Measurements from ENCODE around the gene FGFR3.

Gene FGFR3

DNA sequence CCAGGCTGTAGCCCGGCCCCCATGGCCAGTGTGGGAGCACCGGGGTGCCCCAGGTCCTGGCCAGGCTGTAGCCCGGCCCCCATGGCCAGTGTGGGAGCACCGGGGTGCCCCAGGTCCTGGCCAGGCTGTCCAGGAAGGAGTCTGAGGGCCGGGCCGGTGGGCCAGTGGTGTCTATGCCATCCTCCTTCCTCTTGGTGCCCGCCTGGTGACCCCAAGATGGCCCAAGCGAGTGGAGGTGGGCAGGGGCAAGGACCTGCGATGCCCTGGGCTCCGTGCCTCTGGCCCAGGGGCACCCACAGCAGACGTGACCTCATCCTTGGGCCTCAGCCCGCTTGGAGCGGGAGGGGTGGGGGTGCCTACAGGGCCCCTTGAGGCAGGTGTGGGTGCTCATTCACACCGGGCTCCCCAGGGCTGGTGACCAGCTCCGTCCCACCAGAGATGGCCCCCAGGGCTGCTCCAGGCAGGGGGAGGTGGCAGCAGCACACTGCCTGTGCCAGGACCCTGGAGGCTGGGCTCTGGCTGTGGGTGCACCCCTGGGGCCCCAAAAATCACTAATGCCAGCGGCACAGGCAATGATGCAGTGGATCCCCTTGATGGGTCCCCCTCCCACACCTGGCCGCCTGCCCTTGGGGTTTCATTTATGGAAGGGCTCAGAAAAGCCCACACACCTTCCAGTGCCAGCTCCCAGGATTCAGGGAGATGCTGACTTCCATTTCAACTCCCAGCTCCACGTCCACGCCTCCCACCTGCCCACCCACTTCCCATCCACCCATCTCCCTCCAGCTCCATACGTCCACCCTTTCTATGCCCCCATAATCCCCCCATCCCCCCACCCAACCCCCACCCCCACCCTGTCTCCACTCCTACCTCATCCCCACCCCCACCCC is 36.0 kb upstream of the FGFR3 start:
- no peak for DNase-seq

DNA sequence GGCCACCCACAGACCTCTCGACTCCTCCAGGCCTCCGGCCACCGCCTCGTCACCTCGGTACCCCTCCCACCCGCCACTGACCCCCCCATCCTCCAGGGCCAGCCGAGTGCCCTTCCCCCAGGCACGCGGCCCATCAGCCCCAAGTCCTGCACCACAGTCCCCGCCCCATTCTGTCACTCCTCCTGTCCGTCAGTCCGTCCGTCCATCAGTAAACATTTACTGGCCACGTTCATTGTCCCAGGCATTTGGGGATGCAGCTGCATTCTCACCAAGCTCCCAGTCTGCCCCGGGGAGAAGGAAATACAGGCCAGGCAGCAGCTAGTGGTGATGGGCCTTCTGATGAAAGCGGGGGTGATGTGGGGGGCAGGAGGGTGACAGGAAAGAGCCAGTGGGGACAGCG is 35.3 kb upstream of the FGFR3 start:
- no peak for DNase-seq

GRCh38 chr4:1758306-1759121 is 34.6 kb upstream of the FGFR3 start:
- no peak for DNase-seq

DNA sequence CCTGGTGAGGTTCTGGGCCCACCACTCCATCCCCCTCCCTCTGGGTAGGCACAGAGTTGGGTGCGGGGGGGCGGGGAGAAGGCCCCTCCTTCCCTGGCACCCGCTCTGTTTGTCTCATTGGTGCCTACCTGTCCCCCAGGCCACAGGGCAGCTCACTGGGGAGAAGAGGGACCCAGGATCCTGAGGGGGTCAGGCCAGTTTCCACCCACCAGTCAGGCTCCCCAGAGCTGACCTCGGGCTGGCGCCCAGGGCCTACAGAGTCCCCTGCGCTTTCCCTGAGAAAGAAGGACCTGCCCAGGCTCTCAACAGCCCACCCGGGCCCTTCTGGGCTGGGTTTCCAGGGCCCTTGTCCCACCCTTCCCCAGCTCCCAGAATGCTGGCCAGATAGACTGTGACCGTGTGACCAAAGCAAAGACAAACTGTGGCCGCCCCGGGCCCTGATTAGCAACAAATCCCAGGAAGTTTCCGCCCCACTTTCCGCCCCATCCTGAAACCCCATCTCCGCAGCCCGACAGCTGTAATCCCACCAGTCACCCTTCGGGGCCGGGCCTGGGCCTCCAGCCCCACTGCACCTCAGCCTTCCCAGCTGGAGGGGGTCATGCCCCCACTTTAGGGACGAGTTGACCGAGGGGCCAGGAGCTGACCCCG is 33.8 kb upstream of the FGFR3 start:
- DNase-seq = no peak

GRCh38 chr4:1759818-1760223 is 33.3 kb upstream of the FGFR3 start:
- DNase-seq = no peak

DNA sequence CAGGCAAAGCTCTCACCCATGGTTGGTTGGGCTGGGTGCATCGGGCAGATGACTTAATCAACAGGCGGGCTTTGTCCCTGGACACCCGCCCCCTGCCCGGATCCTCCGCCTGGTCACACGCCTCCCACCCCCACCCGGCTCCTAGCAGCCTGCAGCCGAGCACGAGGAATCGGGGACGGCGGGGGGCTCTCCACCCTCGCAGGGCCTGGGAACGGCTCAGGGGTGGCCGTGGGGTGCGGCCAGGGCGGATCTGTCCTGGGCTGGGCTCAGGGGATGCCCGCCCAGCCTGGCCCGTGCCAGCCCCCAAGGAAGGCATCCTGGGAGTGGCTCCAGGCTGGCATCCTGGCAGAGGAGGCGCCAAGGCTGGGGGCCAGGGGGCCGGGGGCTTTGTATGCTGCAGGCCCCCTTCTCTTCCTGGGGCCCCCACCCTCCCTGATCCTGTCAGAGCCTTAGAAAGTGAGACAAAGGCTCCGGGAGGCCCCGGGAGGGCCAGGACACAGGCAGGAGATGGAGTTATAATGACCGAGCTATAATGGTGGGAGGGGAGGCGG is 32.5 kb upstream of the FGFR3 start:
- no peak for DNase-seq

DNA sequence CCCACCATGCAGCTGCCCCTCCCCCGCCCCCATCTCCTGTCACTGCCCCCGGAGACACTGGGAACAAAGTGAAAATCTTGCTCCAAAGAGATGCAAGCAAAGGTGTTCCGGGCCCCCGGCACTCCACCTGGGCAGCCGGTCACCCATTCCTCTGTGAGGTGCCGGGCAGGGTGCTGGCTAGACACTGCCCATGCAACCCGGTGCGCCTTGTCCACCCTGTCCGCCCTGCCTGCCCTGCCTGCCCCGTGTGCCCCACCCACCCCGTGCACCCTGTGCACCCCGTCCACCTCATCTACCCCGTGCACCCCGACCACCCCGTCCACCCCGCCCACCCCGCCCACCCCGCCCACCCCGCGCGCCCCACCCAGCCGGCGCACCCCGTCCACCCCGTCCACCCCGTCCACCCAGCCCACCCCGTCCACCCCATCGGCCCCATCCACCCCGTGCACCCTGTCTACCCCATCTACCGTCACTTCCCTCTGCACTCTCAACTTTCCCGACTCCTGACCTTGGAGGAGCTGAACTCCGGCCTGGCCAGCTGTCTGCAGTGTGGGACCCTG is 31.9 kb upstream of the FGFR3 start:
- no peak for DNase-seq

DNA sequence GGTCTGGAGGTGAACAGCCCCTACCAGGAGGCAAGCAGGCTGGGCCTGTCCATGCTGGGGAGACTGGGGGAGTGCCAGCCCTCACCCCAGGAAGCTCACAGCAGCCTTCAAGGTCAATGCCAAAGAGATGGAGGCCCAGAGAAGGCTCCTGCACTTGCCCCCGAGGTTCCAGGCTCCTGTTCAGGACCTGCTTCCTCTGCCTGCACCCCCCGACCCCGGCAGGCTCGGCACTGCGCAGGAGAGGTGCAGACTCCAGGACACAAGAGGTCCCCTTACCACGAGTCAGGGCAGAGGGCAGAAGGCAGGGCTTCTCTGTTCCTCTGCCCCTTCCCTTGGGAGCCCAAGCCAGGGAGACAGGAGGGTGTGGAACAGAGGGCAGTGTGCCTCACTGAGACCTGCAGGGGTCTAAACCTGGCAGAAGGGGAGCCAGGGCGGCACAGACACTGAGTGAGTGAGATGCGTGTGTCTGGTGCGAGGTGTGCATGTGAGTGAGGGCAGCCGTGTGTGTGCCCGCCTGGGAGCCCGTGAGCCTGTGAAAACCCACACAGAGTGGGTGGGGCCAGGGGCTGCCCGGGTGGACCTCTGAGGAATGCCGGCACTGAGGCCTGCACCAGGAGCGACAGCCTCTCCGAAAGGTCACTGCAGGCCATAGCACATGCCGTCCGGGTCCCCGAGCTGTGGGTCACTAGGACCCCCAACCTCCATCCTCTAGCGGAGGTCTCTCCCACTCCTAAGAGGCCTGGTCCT is 30.7 kb upstream of the FGFR3 start:
- DNase-seq = no peak

- no peak for DNase-seq
Observed at GRCh38 chr4:1763070-1763549, 30.0 kb upstream of the FGFR3 start.

- peak; percentile 85 for DNase-seq
Observed at GRCh38 chr4:1763550-1764080, 29.5 kb upstream of the FGFR3 start.

DNA sequence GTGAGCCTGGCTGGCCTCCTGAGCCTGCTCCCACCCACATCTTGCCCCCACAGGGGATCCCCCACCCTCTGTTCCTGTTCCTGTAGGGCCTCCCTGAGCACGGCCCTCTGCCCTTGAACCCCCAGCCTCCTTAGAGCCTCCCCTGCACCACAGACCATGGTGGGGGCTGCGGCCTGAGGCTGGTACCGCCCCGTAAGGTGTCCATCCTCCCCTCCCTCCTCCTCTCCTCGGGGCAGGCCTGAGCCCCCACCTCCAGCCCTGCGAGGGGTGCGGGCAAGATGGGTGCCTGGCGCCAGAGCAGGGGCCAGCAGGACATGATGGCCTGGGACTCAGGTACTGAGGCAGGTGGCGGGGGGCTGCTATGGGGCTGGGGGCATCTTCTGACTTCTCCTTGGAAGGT is 28.4 kb upstream of the FGFR3 start:
- DNase-seq = no peak

GRCh38 chr4:1765409-1766072 is 27.6 kb upstream of the FGFR3 start:
- no peak for DNase-seq

DNA sequence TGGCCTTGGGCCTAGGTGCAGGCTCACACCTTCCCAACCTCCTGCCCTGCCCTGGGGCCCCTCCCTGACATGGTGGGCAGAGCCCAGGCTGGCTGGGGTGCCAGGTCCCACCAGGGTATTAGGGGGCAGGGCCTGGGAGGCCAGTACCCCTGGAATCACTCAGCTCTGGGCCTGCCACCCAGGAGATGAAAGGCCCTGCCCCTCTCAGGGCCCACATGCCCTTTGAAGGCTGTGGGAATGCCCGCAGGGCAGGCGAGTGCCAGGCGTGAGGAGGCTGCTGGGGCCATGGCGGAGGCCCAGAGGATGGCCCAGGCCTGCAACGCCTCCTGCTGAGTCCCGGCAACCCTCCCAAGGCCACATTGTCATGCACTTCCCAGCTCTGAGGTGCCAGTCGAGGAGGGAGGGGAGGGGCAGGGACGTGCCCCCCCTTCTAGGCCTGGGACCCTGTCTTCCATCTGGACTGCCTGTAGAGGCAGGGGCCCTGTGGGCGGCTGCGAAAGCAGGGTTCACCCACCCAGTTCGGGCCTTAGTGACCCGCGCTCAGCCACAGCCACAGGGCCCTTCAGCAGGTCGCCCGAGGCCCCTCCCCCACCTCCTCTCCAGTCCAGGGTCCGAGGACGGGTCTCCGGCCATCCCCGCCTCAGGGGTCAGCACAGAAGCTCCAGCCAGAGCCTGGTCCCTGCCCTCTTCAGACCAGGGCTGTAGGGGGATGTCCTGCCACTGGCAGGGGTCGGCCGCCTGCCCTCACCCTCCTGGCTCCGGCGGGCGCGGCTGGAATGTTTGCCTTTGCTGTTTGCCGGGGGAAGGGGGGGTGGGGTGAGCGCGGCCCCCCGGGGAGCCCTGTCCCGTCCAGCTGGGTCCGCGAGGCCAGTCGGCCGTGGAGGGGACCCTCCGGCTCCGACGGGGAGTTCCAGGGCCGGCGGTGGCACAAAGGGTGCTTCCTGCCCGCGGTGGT is 26.7 kb upstream of the FGFR3 start:
- no peak for DNase-seq

DNA sequence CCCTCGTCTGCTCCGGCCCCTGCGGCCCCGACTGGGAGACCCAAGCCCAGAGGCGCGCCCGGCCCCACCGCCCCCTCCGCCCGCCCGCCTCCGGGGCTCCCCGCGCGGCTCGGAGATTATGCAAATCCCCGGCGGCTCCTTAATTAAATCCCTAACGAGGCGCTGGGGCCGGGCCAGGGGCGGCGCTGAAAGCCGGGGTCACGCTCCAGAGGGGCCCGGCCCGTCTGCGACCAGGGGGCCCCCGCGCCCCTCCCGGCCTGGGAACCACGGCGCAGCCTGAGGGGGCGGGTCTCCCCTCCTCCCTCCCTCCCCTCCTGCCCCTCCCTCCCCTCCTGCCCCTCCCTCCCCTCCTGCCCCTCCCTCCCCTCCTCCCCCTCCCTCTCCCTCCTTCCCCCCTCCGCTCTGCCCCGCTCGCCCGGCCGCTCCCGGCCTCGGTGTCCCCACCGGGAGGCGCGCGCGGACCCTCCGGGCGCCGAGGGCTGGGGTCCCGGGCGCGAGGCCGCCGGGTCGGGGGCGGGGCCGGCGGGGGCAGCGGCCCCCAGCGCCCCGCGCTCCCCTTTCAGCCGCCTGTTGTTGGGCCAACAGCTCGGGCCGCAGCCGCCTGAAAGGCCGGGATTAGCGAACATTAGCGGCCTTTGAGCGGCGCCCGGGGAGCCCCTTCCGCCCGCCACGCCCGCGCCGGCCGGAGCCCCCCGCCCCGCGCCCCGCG is 25.9 kb upstream of the FGFR3 start:
- no peak for DNase-seq

- DNase-seq = no peak
Observed at GRCh38 chr4:1767770-1768366, 25.2 kb upstream of the FGFR3 start.

DNA sequence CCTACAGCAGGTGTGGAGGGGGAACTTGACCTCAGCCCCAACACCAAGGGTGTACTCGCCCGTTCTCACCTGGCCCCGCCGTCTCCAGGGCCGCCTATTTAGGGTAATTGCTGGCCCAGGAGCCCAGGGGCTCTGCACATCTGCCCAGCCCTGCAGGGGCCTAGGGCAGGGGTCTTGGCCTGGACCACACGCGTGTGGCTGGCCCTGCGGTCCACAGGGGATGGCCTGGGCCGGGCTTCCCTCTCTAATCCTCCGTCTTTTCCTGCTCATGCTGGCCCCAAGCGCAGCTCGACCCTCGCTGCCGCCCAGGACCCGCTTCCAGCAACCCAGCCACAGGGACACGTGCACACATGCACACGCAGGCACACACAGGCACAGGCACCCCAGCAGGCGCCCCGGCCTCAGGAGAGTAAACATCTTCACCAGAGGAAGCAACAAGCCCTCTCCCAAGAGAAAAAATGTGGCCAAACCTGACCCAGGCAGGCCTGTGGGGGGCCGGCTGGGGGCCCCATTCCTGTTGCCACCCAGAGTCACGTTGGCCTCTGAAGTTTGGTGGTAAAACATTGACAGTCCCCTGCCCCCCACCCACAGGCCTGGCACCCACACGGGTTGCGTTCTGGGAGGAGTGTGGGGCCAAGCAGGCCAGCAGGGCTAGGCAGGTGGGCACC is 24.6 kb upstream of the FGFR3 start:
- no peak for DNase-seq

GRCh38 chr4:1769692-1770091 is 23.4 kb upstream of the FGFR3 start:
- DNase-seq = no peak

DNA sequence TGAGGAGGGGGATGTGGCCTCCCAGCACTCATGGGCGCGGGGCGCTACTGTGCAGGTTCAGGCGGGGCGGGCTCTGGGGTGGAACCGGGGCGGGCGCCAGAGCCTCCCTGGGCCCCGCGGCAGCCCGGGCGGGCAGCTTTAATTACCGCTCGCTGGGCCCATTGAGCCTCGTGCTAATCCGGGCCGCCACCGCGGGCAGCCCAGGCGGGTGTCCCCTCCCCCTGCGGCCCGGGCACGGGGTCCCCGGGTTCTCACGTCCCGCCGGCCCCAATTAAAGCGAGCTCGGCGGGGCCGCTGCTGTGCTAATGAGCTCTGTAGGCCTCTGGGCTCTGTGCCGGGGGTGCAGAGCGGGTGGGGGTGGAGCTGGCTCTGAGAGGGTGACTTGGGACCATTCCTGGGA is 22.8 kb upstream of the FGFR3 start:
- DNase-seq = no peak

All from femur (tissue), 1 donor.